H1 (cell line): ENCODE results near the gene C1GALT1C1L. TPM values are rescaled to one million over a fixed set of nuclear protein-coding genes. Genes with fewer than 3 reads are reported as not detected.

Source experiments
- BCL11A ChIP-seq, 2 experiments: IDR thresholded peaks; one replicate each; pipeline ENCODE4 v1.6.1; 2011; ENCODE audit warnings: low read depth in 2 of 2, low read length in 2 of 2, mild to moderate bottlenecking in 2 of 2
- BRCA1 ChIP-seq: IDR thresholded peaks from 2 replicates; pipeline ENCODE4 v1.6.1; 2012; ENCODE audit warnings: low read depth, low read length, improper control_type of control experiment
- CBX8 ChIP-seq: fragments of 300-800, 300-1000 bp; sonication (generic); IDR thresholded peaks from 2 replicates; pipeline ENCODE4 v1.7.1; 2016; ENCODE audit warnings: low read depth, low read length, borderline replicate concordance
- CEBPB ChIP-seq: IDR thresholded peaks from 2 replicates; pipeline ENCODE4 v1.6.1; 2012; ENCODE audit warnings: low read depth, low read length
- CHD1 ChIP-seq: IDR thresholded peaks from 2 replicates; pipeline ENCODE4 v1.6.1; 2012; ENCODE audit warnings: low read depth, low read length, improper control_type of control experiment
- CHD2 ChIP-seq: IDR thresholded peaks from 2 replicates; pipeline ENCODE4 v1.6.1; 2012; ENCODE audit warnings: low read length, improper control_type of control experiment
- CREB1 ChIP-seq: IDR thresholded peaks from 2 replicates; pipeline ENCODE4 v1.6.1; 2012; ENCODE audit warnings: inconsistent platforms
- CTBP2 ChIP-seq: IDR thresholded peaks from 2 replicates; pipeline ENCODE4 v1.7.0; 2011; ENCODE audit warnings: borderline replicate concordance, mild to moderate bottlenecking, moderate library complexity, mixed read lengths, low read length; ENCODE audit not compliant: insufficient read depth, insufficient read length
- GABPA ChIP-seq: IDR thresholded peaks from 2 replicates; pipeline ENCODE4 v1.6.1; 2011; ENCODE audit warnings: mild to moderate bottlenecking, low read length, moderate library complexity, borderline replicate concordance; ENCODE audit not compliant: insufficient read depth
- HDAC2 ChIP-seq, 2 experiments: fragments of 300-600 bp in 1 of 2; sonication (generic) in 1 of 2; IDR thresholded peaks; 2 replicates each; pipeline ENCODE4 v1.6.1; 2011 to 2012; ENCODE audit warnings: low read depth in 2 of 2, low read length in 2 of 2, mild to moderate bottlenecking in 2 of 2, moderate library complexity in 2 of 2, borderline replicate concordance in 1 of 2, inconsistent platforms in 1 of 2
- KDM4A ChIP-seq: IDR thresholded peaks from one replicate; pipeline ENCODE4 v1.7.1; 2012; ENCODE audit warnings: low read depth, mild to moderate bottlenecking, moderate library complexity, low read length, inconsistent platforms; ENCODE audit not compliant: severe bottlenecking
- MAFK ChIP-seq: IDR thresholded peaks from 2 replicates; pipeline ENCODE4 v1.6.1; 2012; ENCODE audit warnings: low read depth, mild to moderate bottlenecking, improper control_type of control experiment, low read length
- NRF1 ChIP-seq: IDR thresholded peaks from 2 replicates; pipeline ENCODE4 v1.6.1; 2011; ENCODE audit warnings: mild to moderate bottlenecking, low read depth, low read length, improper control_type of control experiment
- POLR2A ChIP-seq, 2 experiments: IDR thresholded peaks; 1 replicate in 1 of 2; 2 replicates in 1 of 2; pipeline ENCODE4 v1.6.1; 2011; ENCODE audit warnings: low read depth in 2 of 2, low read length in 2 of 2, mild to moderate bottlenecking in 2 of 2; ENCODE audit errors: control extremely low read depth in 1 of 2
- POLR2AphosphoS5 ChIP-seq: IDR thresholded peaks from 2 replicates; pipeline ENCODE4 v1.6.1; 2011; ENCODE audit warnings: low read depth, low read length
- RBBP5 ChIP-seq: IDR thresholded peaks from 2 replicates; pipeline ENCODE4 v1.7.1; 2012; ENCODE audit warnings: low read depth, mild to moderate bottlenecking, inconsistent platforms, low read length, moderate library complexity, borderline replicate concordance
- RFX5 ChIP-seq: IDR thresholded peaks from 2 replicates; pipeline ENCODE4 v1.6.1; 2011; ENCODE audit warnings: low read depth, low read length, improper control_type of control experiment, borderline replicate concordance
- SIX5 ChIP-seq: IDR thresholded peaks from 2 replicates; pipeline ENCODE4 v1.6.1; 2011; ENCODE audit warnings: mild to moderate bottlenecking, low read depth, low read length
- SP1 ChIP-seq: IDR thresholded peaks from 2 replicates; pipeline ENCODE4 v1.6.1; 2011; ENCODE audit warnings: low read depth, low read length
- TAF1 ChIP-seq: IDR thresholded peaks from 2 replicates; pipeline ENCODE4 v1.6.1; 2011; ENCODE audit warnings: mild to moderate bottlenecking, low read depth, low read length
- polyA plus RNA-seq, 7 experiments: library from polyadenylated mRNA; depleted of rRNA in 3 of 7; stranded (reverse) in 5 of 7; unstranded in 2 of 7; fragments of >200 nt in 5 of 7; fragments of 200-250 nt in 2 of 7; gene quantifications; 1 replicate in 5 of 7; 2 replicates in 1 of 7; 4 replicates in 1 of 7; pipeline versions ENCODE4 v1.2.1 to v1.2.3, GENCODE V29; 2011 to 2013; ENCODE audit warnings: missing spikeins in 2 of 7, mixed read lengths in 2 of 7
- total RNA-seq: library from RNA; stranded (reverse); fragmentation: NEBNext Ultra II Directional; extraction: Animal tissue kit (Norgen Biotek cat#: 25700); gene quantifications from 2 replicates; pipeline ENCODE4 v1.2.1, GENCODE V29; 2021
- TF ChIP-seq, protein P1 (sequence below), 3 experiments: IDR thresholded peaks; 1 replicate in 2 of 3; 2 replicates in 1 of 3; pipeline versions ENCODE4 v1.5.1 to v1.6.1; 2011; ENCODE audit warnings: low read length in 3 of 3, mild to moderate bottlenecking in 3 of 3, inconsistent platforms in 2 of 3, low read depth in 1 of 3, moderate library complexity in 1 of 3; ENCODE audit not compliant: insufficient read depth in 1 of 3; ENCODE audit errors: control extremely low read depth in 1 of 3
- TF ChIP-seq, protein P2 (sequence below): IDR thresholded peaks from 2 replicates; pipeline ENCODE4 v1.6.1; 2011; ENCODE audit warnings: low read length, improper control_type of control experiment

The C1GALT1C1L gene
- total and polyA plus RNA-seq, 2 of the 8 experiments (the other 6 are each of a cell fraction or from before 2014, with no cell fraction given), result 0.12 TPM; not detected in 1

DNA sequence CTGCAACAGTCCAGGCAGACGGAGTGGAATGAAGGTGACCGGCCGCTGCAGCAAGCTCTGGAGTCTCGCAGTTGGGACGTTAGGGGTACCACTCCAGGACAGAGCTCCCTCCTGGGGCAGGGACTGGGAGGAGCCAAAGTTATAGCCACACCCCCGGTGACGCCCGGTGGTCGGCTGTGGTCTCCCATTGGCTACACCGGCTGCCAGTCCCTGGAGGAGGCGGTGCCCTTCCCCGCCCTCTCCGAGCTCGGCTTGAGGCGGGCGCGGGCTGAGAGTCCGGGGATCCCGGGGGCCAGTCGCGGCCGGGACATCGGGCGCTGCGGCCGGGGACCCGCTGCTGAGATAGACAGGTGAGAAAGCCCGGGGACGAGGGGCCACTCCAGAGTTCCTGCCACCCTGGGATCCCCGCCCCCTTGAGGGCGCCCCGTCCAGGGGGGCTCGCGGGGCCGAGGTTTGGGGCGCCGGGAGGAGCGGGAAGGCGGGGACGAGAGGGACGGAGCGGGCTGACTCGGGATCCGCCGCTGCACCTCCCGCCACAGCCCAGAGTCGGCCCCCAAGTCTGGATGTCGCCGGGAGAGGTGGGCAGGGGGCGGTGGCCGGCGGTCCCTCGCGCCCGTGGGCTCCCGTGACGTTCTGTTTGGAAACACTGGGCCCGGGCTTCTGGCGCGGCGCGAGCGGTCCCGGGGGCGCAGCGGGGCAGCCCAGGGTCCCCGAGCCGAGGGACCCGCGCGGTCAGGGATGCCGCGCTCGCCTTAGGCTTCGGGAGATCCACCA is 39.0 kb downstream of the C1GALT1C1L start, which contains the start of gene PLEKHH2 (continued):
- no peak for TF ChIP-seq SIX5
- no peak for TF ChIP-seq RFX5
- peak; percentile 74; the same call in 1 of the 2 replicates for TF ChIP-seq TAF1
- TF ChIP-seq HDAC2 (IDR thresholded peaks at IDR 0.05; ENCODE audit: borderline replicate concordance in 1 of 2, low read depth in 2 of 2, low read length in 2 of 2), result no peak
- peak; percentile 87 for TF ChIP-seq CHD2
- TF ChIP-seq, protein P1, sequence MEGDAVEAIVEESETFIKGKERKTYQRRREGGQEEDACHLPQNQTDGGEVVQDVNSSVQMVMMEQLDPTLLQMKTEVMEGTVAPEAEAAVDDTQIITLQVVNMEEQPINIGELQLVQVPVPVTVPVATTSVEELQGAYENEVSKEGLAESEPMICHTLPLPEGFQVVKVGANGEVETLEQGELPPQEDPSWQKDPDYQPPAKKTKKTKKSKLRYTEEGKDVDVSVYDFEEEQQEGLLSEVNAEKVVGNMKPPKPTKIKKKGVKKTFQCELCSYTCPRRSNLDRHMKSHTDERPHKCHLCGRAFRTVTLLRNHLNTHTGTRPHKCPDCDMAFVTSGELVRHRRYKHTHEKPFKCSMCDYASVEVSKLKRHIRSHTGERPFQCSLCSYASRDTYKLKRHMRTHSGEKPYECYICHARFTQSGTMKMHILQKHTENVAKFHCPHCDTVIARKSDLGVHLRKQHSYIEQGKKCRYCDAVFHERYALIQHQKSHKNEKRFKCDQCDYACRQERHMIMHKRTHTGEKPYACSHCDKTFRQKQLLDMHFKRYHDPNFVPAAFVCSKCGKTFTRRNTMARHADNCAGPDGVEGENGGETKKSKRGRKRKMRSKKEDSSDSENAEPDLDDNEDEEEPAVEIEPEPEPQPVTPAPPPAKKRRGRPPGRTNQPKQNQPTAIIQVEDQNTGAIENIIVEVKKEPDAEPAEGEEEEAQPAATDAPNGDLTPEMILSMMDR (IDR thresholded peaks at IDR 0.05; ENCODE audit: control extremely low read depth in 1 of 3, insufficient read depth in 1 of 3, low read depth in 1 of 3, low read length in 3 of 3), result no peak
- TF ChIP-seq POLR2AphosphoS5, result no peak
- TF ChIP-seq CEBPB, result no peak
- TF ChIP-seq CHD1, result no peak
- TF ChIP-seq BRCA1, result no peak
- no peak for TF ChIP-seq CBX8
- peak in 1 of 2 experiments; percentile 51; a peak in 1 of 3 replicates for TF ChIP-seq POLR2A (IDR thresholded peaks at IDR 0.05; ENCODE audit: control extremely low read depth in 1 of 2, low read depth in 2 of 2, low read length in 2 of 2)
- TF ChIP-seq NRF1, result no peak
- no peak for TF ChIP-seq CTBP2
- no peak for TF ChIP-seq BCL11A (IDR thresholded peaks at IDR 0.05; ENCODE audit: low read depth in 2 of 2, low read length in 2 of 2)
- peak; percentile 82 for TF ChIP-seq CREB1
- no peak; the same call in 1 of the 2 replicates for TF ChIP-seq RBBP5
- TF ChIP-seq KDM4A, result peak; percentile 79
- peak; percentile 94 for TF ChIP-seq SP1
- TF ChIP-seq, protein P2, sequence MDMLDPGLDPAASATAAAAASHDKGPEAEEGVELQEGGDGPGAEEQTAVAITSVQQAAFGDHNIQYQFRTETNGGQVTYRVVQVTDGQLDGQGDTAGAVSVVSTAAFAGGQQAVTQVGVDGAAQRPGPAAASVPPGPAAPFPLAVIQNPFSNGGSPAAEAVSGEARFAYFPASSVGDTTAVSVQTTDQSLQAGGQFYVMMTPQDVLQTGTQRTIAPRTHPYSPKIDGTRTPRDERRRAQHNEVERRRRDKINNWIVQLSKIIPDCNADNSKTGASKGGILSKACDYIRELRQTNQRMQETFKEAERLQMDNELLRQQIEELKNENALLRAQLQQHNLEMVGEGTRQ, result no peak
- TF ChIP-seq MAFK, result no peak
- TF ChIP-seq GABPA, result no peak
